Stimulated activated CD4-positive, alpha-beta T cell treated with anti-CD3 and anti-CD28 coated beads, Interleukin-15, amount 100 ng/mL, for 24 hours (primary cell): Measurements from ENCODE around the gene FGG.

Source experiments
- DNase-seq: peaks from one replicate; pipeline ENCODE4 v3.0.0-alpha.2; 2020

FGG gene

GRCh38 chr4:154584259-154584658 is 28.2 kb downstream of the FGG start:
- no peak for DNase-seq

GRCh38 chr4:154583677-154584076 is 28.8 kb downstream of the FGG start:
- DNase-seq: no peak

- DNase-seq: no peak
Observed at GRCh38 chr4:154583230-154583629, 29.2 kb downstream of the FGG start.

- DNase-seq: no peak
Observed at GRCh38 chr4:154582723-154583122, 29.7 kb downstream of the FGG start.

GRCh38 chr4:154579927-154580326 is 32.5 kb downstream of the FGG start:
- DNase-seq: no peak

- no peak for DNase-seq
Observed at GRCh38 chr4:154578919-154579318, 33.5 kb downstream of the FGG start.

GRCh38 chr4:154577324-154577723 is 35.1 kb downstream of the FGG start:
- no peak for DNase-seq

GRCh38 chr4:154574311-154574710 is 38.1 kb downstream of the FGG start:
- no peak for DNase-seq

- no peak for DNase-seq
Observed at GRCh38 chr4:154573190-154573870, 39.1 kb downstream of the FGG start.

GRCh38 chr4:154569584-154569983 is 42.9 kb downstream of the FGG start:
- DNase-seq: no peak

GRCh38 chr4:154569028-154569427 is 43.4 kb downstream of the FGG start:
- DNase-seq: no peak

- no peak for DNase-seq
Observed at GRCh38 chr4:154566639-154567204, 45.7 kb downstream of the FGG start.

GRCh38 chr4:154565704-154566103 is 46.8 kb downstream of the FGG start:
- no peak for DNase-seq

- DNase-seq: no peak
Observed at GRCh38 chr4:154564311-154564710, 48.1 kb downstream of the FGG start.

- no peak for DNase-seq
Observed at GRCh38 chr4:154562697-154563254, 49.7 kb downstream of the FGG start, which contains the start of gene FGB. Gene FGB (plus strand): TSS chr4:154563011. CDS start chr4:154563019, 8 bp downstream.

GRCh38 chr4:154560824-154561231 is 51.6 kb downstream of the FGG start:
- no peak for DNase-seq

GRCh38 chr4:154560419-154560801 is 52.0 kb downstream of the FGG start:
- DNase-seq: no peak

- no peak for DNase-seq
Observed at GRCh38 chr4:154559494-154560418, 52.7 kb downstream of the FGG start.

GRCh38 chr4:154559141-154559493 is 53.3 kb downstream of the FGG start:
- no peak for DNase-seq
